Medulla oblongata (tissue), 1 donor: ENCODE measurements around the gene HMX1.

Experiments
- DNase-seq: peaks from one replicate; pipeline ENCODE4 v3.0.0-alpha.2; 2015; ENCODE audit errors: extremely low spot score

The HMX1 gene

GRCh38 chr4:8910100-8910821 is 38.6 kb upstream of the HMX1 start:
- no peak for DNase-seq

- DNase-seq = no peak
Measured at GRCh38 chr4:8909548-8909947, 37.9 kb upstream of the HMX1 start.

GRCh38 chr4:8908206-8908893 is 36.7 kb upstream of the HMX1 start:
- no peak for DNase-seq

- DNase-seq = no peak
Measured at GRCh38 chr4:8907596-8908205, 36.1 kb upstream of the HMX1 start.

DNA sequence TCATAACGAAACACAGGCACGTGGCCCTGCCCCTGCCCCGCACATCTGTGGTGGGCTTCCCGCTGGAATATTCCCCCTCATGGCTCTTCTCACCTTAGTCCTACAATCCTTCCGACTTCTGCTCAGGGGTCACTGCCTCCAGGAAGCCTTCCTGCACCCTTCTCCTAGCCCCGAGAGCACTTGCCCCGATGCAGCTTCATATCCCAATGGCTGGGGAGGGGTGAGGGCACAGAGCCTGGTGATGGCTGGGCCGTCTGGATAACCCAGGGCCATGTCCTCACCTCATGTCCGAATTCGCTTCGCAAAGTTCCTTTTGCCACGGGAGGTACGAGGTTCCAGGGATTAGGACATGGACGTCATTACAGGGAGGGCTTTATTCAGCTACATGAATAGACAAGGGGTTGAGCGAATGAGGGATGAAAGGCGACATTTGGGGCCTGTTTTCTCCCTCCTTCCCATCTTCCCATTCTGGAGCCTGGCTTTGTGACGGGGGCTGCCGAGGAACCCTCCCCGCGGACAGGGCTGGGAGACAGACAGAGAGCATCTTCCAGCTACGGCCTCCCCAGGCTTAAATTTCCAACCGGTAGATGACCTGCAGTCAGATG is 35.5 kb upstream of the HMX1 start:
- DNase-seq = no peak

GRCh38 chr4:8906668-8906970 is 35.0 kb upstream of the HMX1 start:
- DNase-seq = no peak

DNA sequence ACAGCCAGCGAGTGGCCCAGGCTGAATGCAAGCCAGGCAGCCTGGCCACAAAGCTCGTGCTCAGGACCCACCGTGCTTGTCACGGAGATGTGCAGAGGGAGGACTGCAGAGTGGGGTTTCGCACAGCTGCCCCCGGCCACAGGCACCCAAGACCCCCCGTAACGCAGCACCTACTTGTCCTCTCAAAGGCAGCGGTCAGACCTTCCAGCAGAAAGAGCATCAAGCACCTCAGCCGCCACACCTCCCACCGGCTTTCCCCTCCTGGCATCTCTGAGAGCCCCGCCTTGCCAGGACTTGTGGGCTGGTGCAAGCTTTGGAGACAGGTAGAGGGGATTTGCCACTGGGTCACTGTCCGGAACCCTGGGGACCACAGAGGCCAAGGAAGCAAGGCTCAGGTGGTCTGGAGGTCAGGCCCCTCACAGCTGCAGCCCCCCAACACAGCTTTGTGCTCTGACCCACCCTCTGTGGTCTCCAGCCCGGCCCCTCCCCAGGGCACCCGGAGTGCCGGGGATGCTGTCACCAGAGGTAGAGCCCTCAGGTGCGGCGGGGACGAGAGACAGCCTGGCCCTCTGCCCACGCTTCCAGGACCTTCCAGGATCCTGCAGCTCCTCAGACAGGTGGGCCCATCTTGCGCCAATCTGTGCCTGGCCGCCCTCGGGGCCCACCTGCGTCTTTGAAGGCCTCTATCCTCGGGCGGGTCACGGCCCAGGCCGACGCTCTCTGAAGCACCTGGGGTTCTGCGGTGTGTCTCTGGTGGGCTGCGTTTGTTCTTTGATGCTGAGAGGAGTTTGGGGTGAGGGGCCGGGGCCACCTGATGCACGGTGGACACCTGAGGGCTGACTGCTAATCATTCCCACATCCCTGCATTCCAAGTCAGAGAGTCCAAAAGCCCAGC is 34.4 kb upstream of the HMX1 start:
- DNase-seq = no peak

- DNase-seq = no peak
Measured at GRCh38 chr4:8905226-8905772, 33.7 kb upstream of the HMX1 start.

DNA sequence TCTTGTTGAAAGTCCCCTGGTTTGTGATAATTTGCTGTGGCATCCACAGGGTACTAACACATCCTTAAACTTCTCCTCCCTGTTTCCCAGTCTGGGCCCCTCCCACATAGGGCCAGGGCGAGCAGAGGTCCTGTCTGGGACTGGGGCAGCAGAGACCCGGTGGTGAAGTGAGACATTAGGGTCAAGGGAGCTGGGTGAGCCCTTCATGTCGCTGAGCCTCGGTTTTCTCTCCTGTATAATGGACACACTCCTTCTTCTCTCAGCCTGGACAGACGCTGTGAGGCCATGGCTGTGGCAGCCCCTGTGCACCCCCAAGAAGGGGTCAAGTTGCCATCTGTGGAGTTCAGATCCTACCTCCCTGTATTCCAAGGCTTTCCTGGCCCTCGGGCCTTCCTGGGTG is 33.0 kb upstream of the HMX1 start:
- DNase-seq = no peak

GRCh38 chr4:8904041-8904501 is 32.4 kb upstream of the HMX1 start:
- DNase-seq = no peak

DNA sequence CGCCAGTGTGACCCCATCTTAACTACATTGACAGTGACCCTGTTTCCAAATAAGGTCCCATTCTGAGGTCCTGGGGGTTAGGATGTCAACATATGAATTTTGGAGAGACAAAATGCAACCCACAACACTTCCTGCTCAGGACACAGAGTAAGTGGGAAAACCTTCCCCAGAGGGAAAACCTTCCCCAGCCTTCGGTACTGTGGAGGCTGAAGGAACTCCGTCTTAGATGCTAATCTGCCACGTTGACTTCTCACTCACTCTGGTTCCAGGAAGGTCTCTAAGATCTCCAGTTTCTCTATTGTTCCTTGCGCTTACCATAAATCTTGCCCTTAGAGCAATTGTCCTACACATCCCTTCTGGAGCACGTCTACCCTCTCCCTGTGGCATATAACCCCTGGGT is 29.7 kb upstream of the HMX1 start:
- DNase-seq = no peak

GRCh38 chr4:8900588-8900987 is 28.9 kb upstream of the HMX1 start:
- DNase-seq = no peak

- no peak for DNase-seq
Measured at GRCh38 chr4:8898419-8898818, 26.8 kb upstream of the HMX1 start.

DNA sequence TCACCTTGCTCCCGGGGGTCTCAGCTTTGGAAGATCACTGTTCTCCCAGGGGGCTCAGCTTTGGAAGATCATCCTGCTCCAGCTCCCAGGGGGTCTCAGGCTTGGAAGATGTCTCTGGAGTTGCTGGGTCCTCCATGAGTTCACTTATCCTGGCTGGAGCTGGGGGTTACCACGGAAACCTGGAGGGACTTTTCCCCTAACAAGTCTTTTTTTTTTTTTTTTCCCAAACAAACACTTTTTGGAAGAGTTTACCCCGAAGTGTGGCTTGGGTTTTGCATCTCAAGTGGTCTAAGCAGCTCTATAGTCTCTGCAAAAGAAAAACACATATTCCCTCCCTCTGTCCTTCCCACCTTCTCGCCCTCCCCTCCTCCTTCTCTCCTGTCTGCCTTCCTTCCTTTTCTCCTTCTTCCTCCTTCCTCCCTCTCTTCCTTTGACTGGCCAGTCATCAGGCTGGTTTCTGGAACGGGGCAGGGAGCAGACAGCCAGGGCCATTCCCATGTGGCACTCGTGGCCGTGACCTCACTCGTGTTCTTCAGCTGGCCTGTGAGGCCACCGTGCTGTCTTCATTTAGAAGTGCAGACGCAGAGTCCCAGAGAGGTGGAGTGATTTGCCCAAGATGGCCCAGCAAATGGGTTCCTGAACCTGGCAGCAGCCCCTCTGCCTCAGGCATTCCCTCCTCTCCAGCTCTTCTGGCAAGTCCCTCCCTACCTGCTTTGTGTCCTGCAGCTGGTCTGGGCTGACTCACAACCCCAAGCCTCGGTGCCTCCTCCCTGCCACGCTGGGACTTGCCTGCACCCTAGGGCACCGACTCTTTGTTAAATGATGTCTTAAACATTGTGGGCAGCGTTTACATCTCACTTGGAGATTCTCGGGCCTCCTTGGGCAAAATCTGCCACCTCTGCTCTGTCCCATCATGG is 25.9 kb upstream of the HMX1 start:
- no peak for DNase-seq

DNA sequence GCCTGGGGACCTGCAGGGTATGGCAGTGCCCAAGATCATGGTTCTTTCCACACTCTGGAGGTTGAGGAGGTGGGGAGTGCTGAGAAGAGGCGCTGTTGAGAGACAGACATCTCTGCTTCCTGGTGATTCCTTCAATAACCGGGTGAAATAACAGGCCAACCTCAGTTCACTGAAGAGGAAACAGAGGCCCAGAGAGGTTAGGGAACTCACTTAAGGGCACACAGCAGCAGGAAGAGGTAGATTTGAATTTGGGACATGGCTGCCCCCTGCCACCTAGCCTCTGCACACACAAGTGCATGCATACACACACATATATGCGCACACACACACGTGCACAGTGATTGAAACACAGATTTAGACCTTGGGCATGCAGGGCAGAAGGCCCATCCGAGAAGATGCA is 24.9 kb upstream of the HMX1 start:
- DNase-seq = no peak

GRCh38 chr4:8896071-8896470 is 24.4 kb upstream of the HMX1 start:
- no peak for DNase-seq

- DNase-seq = no peak
Measured at GRCh38 chr4:8895295-8895694, 23.7 kb upstream of the HMX1 start.

- no peak for DNase-seq
Measured at GRCh38 chr4:8894424-8894816, 22.8 kb upstream of the HMX1 start.

DNA sequence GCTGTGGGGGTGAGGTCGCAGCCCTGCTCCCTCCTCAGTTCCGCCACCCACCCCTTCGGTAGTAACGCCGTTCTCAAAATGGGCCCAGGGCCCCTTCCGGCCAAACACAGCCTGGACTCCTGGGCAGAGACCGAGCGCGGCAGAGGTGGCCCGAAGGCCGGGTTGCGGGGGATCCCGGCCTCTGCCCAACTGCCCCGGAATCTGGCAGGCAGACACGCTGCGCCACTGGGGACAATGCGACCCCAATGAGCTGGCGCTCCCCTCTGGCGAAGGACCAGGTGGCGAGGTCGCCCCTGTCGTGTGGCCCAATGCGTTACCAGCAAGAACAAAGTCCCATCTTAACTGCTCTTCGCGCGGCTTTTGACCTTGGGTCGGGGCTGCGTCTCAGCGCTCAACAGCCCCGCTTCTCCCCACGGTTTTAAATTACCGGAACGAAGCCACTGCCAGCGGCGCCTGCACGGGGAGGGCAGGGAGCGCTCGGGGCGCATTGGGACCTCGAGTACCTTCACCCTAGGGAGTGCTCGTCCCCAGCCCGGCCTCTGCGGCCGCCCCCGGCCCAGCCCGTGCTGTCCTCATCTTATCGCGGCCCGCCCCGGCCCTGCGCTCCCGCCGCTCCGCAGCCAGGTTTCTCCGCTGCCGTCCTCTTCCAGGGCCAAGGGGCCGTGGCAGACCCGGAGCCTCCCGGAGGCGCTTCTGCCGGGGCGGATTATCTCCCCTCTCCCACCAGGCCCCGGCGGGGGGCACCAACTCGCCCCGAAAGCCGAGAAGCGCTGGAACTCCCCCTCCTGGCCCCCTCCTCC is 22.2 kb upstream of the HMX1 start:
- no peak for DNase-seq

GRCh38 chr4:8893227-8893623 is 21.6 kb upstream of the HMX1 start:
- no peak for DNase-seq
